HCT116 (cell line): Measurements from ENCODE around the gene C10orf95. TPM values are rescaled to one million over a fixed set of nuclear protein-coding genes. Genes with fewer than 3 reads are reported as not detected.

Experiments
- ATAC-seq: fragments of 200-7000 bp; cut with Tn5 transposase; 2 replicates; pipeline ENCODE4 v1.9.1; 2020; ENCODE audit warnings: mild to moderate bottlenecking, moderate library complexity
- BruUV-seq: library from RNA; stranded (reverse); fragments of 400-500 nt; replicated peaks from 2 replicates; lab custom pipeline; 2021; lab: Mats Ljungman, UMichigan
- CTCF ChIA-PET: fragments of 300-600 bp; sonication (Branson Sonifier 250); formaldehyde crosslinking; loops from one replicate; lab custom pipeline; 2021; ENCODE audit warnings: antibody characterized with exemption; lab: Charles Lee
- POLR2A ChIA-PET: fragments of 300-600, 350-600 bp; sonication (Branson Sonifier 250); formaldehyde crosslinking; loops from one replicate; lab custom pipeline; 2021; ENCODE audit warnings: antibody characterized with exemption; lab: Charles Lee
- RAD21 ChIA-PET, 2 experiments: fragments of 300-600 bp; sonication (Branson Sonifier 250); formaldehyde crosslinking; loops; one replicate each; lab custom pipeline; 2023; ENCODE audit warnings: low total read pairs in 2 of 2; ENCODE audit not compliant: uncharacterized antibody in 2 of 2, unreplicated experiment in 2 of 2, low non-redundant PET in 1 of 2; lab: Charles Lee
- DNase-seq: peaks from one replicate; pipeline ENCODE4 v3.0.0-alpha.2; 2010; ENCODE audit warnings: low read depth, low spot score
- H2AFZ ChIP-seq: fragments of 200-600 bp; shearing (Covaris generic), sonication (generic); 2 replicates; pipeline ENCODE4 v1.6.1; 2017; ENCODE audit warnings: low read depth, mixed run types, mixed read lengths, antibody characterized with exemption, low read length; ENCODE audit not compliant: poor library complexity, severe bottlenecking
- H3K27ac ChIP-seq: 2 replicates; pipeline ENCODE4 v1.5.1; 2012; ENCODE audit warnings: low read depth, low read length
- H3K27me3 ChIP-seq: fragments of 200-600 bp; sonication (generic); 2 replicates; pipeline ENCODE4 v1.6.1; 2016; ENCODE audit warnings: mixed run types, low read length, mixed read lengths; ENCODE audit not compliant: insufficient read depth
- H3K36me3 ChIP-seq, 2 experiments: fragments of 200-500 bp in 1 of 2; fragments of 200-600 bp in 1 of 2; sonication (Bioruptor generic) in 1 of 2; sonication (generic) in 1 of 2; 2 replicates each; pipeline versions ENCODE4 v1.5.1 to v1.6.1; 2014 to 2016; ENCODE audit warnings: low read length in 2 of 2, inconsistent platforms in 1 of 2, mixed read lengths in 1 of 2, mixed run types in 1 of 2; ENCODE audit not compliant: insufficient read depth in 2 of 2, control insufficient read depth in 1 of 2
- H3K4me1 ChIP-seq, 2 experiments: fragments of 200-600 bp in 1 of 2; sonication (generic) in 1 of 2; 2 replicates each; pipeline versions ENCODE4 v1.5.1 to v1.6.1; 2012 to 2017; ENCODE audit warnings: low read length in 2 of 2, inconsistent platforms in 1 of 2, mild to moderate bottlenecking in 1 of 2, mixed read lengths in 1 of 2, mixed run types in 1 of 2, moderate library complexity in 1 of 2; ENCODE audit not compliant: insufficient read depth in 2 of 2, control insufficient read depth in 1 of 2
- H3K4me2 ChIP-seq: fragments of 200-600 bp; sonication (generic); 2 replicates; pipeline ENCODE4 v1.6.1; 2017; ENCODE audit warnings: mixed run types, low read length, mixed read lengths
- H3K4me3 ChIP-seq, 2 experiments: fragments of 200-600 bp in 1 of 2; sonication (generic) in 1 of 2; replicated peaks in 1 of 2; 2 replicates each; pipeline ENCODE4 v1.5.1; 2011 to 2016; ENCODE audit warnings: low read length in 2 of 2, control low read depth in 1 of 2, low read depth in 1 of 2, mild to moderate bottlenecking in 1 of 2, mixed read lengths in 1 of 2, mixed run types in 1 of 2
- H3K79me2 ChIP-seq: fragments of 200-600 bp; sonication (generic); 2 replicates; pipeline ENCODE4 v1.6.1; 2017; ENCODE audit warnings: mild to moderate bottlenecking, mixed run types, low read length, moderate library complexity, mixed read lengths; ENCODE audit not compliant: insufficient read depth
- H3K9ac ChIP-seq: fragments of 200-600 bp; sonication (generic); 2 replicates; pipeline ENCODE4 v1.6.1; 2016; ENCODE audit warnings: low read length, mixed read lengths
- H3K9me2 ChIP-seq: fragments of 200-600 bp; sonication (generic), shearing (Covaris generic); 2 replicates; pipeline ENCODE4 v1.6.1; 2017; ENCODE audit warnings: mixed run types, mild to moderate bottlenecking, moderate library complexity; ENCODE audit not compliant: insufficient read depth
- H3K9me3 ChIP-seq, 2 experiments: fragments of 200-500 bp in 1 of 2; fragments of 200-600 bp in 1 of 2; sonication (Bioruptor generic) in 1 of 2; sonication (generic) in 1 of 2; 2 replicates each; pipeline ENCODE4 v1.6.1; 2014 to 2017; ENCODE audit warnings: low read length in 2 of 2, mixed read lengths in 2 of 2, inconsistent platforms in 1 of 2, low read depth in 1 of 2, mild to moderate bottlenecking in 1 of 2, mixed run types in 1 of 2, moderate library complexity in 1 of 2; ENCODE audit not compliant: control insufficient read depth in 1 of 2, insufficient read depth in 1 of 2
- H4K20me1 ChIP-seq: fragments of 200-600 bp; sonication (generic), shearing (Covaris generic); 2 replicates; pipeline ENCODE4 v1.6.1; 2017; ENCODE audit warnings: mixed run types, mild to moderate bottlenecking, moderate library complexity; ENCODE audit not compliant: insufficient read depth
- CBX3 ChIP-seq: IDR thresholded peaks from 2 replicates; pipeline ENCODE4 v1.6.1; 2012; ENCODE audit warnings: low read depth
- ELF1 ChIP-seq: IDR thresholded peaks from 2 replicates; pipeline ENCODE4 v1.6.1; 2012; ENCODE audit warnings: low read depth, borderline replicate concordance
- EZH2 ChIP-seq: fragments of 200-600 bp; sonication (generic); IDR thresholded peaks from 2 replicates; pipeline ENCODE4 v1.6.1; 2017; ENCODE audit warnings: antibody characterized with exemption, mixed run types
- FOSL1 ChIP-seq: IDR thresholded peaks from 2 replicates; pipeline ENCODE4 v1.6.1; 2012; ENCODE audit warnings: low read depth
- POLR2A ChIP-seq: IDR thresholded peaks from 2 replicates; pipeline ENCODE4 v1.7.0; 2011; ENCODE audit warnings: borderline replicate concordance; ENCODE audit not compliant: insufficient read depth, insufficient read length; ENCODE audit errors: extremely low read depth
- SIN3A ChIP-seq: IDR thresholded peaks from 2 replicates; pipeline ENCODE4 v1.6.1; 2012; ENCODE audit warnings: low read depth
- SRF ChIP-seq: IDR thresholded peaks from 2 replicates; pipeline ENCODE4 v1.6.1; 2012; ENCODE audit warnings: low read depth
- YY1 ChIP-seq: IDR thresholded peaks from 2 replicates; pipeline ENCODE4 v1.6.1; 2011; ENCODE audit warnings: low read length, low read depth, moderate library complexity, mild to moderate bottlenecking; ENCODE audit not compliant: insufficient replicate concordance; ENCODE audit errors: extremely low read depth
- ZNF274 ChIP-seq: fragments of 200-500 bp; sonication (Bioruptor generic); IDR thresholded peaks from 2 replicates; pipeline ENCODE4 v1.6.1; 2014; ENCODE audit warnings: mild to moderate bottlenecking, low read depth, low read length, inconsistent platforms
- intact Hi-C: fragments of 100-400 bp; cut with micrococcal nuclease; formaldehyde crosslinking; loops from 2 replicates; pipeline ENCODE4 v1.10.0; 2022
- total RNA-seq: library from RNA; stranded (reverse); gene quantifications from one replicate; pipeline ENCODE4 v1.2.1, GENCODE V29; 2021; ENCODE audit not compliant: unreplicated experiment
- TF ChIP-seq, protein P1 (sequence below): IDR thresholded peaks from 2 replicates; pipeline ENCODE4 v1.6.1; 2012; ENCODE audit warnings: low read depth
- TF ChIP-seq, protein P2 (sequence below): IDR thresholded peaks from 2 replicates; pipeline ENCODE4 v1.6.1; 2012

C10orf95 gene
- total RNA-seq, 1 experiment from 2014 or later: 2.1 TPM

DNA sequence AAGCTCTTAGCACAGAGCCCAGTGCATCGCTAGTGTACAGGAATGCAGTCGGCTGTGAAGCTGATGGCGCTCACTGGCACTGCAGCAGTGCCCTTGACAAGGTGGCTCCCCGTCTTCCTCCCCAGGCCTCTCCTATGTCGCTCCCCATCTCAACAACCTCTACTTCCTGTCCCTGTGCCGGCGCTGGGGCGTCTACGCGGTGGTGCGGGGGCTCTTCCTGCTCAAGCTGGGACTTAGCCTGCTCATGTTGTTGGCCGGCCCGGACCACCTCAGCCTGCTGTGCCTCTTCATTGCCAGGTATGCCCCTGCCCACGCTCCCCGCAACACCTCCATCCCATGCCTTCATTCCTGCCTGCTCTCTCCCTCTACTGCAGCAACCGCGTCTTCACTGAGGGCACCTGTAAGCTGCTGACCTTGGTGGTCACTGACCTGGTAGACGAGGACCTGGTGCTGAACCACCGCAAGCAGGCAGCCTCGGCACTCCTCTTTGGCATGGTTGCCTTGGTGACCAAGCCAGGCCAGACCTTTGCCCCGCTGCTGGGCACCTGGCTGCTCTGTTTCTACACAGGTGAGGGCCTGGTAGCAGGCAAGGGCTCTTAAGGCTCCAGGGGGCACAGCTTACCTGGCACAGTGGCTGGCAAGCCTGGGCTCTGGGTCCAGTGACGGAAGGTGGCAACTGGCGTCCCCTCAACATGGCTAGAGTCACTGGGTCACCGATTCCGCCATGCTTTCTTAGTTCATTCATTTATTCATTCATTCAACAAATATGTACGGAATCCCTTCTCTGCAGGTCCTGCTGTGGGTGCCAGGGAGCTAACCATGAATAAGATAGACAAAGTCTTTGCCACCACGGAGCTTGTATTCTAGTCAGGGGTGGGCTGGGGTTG is 22.3 kb upstream of the C10orf95 start:
- intact Hi-C loops: no loop called here
- POLR2A ChIA-PET: interaction anchor here (0.6 kb wide), 1 partner anchor 23 kb away, joined by 4 read pairs; no protein-coding TSS in a partner anchor
- Histone ChIP-seq H3K79me2 (no peaks in the 10 kb centered on the region), H3K36me3 (peaks cover 2 to 19% of the 10 kb centered on the region in 2 experiments; a peak in 1 of 4 replicates), H4K20me1 (no peaks in the 10 kb centered on the region), H3K9me2 (no peaks in the 10 kb centered on the region), H3K27ac (no peak overlapping the region), H3K9ac (no peak overlapping the region), H3K4me1 (no peaks in the 10 kb centered on the region), H3K27me3 (no peaks in the 10 kb centered on the region), H3K4me3 (no peak overlapping the region), H2AFZ (no peak overlapping the region), H3K9me3 (no peaks in the 10 kb centered on the region), H3K4me2 (no peak overlapping the region)
- BruUV-seq: no TSS peak
- CTCF ChIA-PET: interaction anchor here (0.6 kb wide), 1 partner anchor 80 kb away, joined by 3 read pairs; no protein-coding TSS in a partner anchor
- RAD21 ChIA-PET: no interaction called here
- ATAC-seq: no peak
- no peak for DNase-seq
- TF ChIP-seq CBX3 (no peak), POLR2A (no peak), SIN3A (no peak), ZNF274 (no peak), EZH2 (no peak), FOSL1 (no peak), YY1 (no peak), SRF (no peak), ELF1 (no peak)
- TF ChIP-seq, protein P1, sequence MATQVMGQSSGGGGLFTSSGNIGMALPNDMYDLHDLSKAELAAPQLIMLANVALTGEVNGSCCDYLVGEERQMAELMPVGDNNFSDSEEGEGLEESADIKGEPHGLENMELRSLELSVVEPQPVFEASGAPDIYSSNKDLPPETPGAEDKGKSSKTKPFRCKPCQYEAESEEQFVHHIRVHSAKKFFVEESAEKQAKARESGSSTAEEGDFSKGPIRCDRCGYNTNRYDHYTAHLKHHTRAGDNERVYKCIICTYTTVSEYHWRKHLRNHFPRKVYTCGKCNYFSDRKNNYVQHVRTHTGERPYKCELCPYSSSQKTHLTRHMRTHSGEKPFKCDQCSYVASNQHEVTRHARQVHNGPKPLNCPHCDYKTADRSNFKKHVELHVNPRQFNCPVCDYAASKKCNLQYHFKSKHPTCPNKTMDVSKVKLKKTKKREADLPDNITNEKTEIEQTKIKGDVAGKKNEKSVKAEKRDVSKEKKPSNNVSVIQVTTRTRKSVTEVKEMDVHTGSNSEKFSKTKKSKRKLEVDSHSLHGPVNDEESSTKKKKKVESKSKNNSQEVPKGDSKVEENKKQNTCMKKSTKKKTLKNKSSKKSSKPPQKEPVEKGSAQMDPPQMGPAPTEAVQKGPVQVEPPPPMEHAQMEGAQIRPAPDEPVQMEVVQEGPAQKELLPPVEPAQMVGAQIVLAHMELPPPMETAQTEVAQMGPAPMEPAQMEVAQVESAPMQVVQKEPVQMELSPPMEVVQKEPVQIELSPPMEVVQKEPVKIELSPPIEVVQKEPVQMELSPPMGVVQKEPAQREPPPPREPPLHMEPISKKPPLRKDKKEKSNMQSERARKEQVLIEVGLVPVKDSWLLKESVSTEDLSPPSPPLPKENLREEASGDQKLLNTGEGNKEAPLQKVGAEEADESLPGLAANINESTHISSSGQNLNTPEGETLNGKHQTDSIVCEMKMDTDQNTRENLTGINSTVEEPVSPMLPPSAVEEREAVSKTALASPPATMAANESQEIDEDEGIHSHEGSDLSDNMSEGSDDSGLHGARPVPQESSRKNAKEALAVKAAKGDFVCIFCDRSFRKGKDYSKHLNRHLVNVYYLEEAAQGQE: no peak
- TF ChIP-seq, protein P2, sequence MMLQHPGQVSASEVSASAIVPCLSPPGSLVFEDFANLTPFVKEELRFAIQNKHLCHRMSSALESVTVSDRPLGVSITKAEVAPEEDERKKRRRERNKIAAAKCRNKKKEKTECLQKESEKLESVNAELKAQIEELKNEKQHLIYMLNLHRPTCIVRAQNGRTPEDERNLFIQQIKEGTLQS: no peak
